Measurements from ENCODE around the gene SPPL3. TPM values are rescaled to one million over a fixed set of nuclear protein-coding genes. Genes with fewer than 3 reads are reported as not detected.
"Not testable (repeated sequence)": the region's sequence is repeated elsewhere in the genome, so short reads cannot be mapped to it uniquely, and the experiment has no call there.

Gene SPPL3
- total and polyA plus RNA-seq, 2 donors, result 10.9 to 22.4 TPM

- H3K27ac ChIP-seq (ENCODE audit: low read depth in 1 of 2, low read length in 1 of 2), result no peak overlapping the region
- H3K4me3 ChIP-seq (ENCODE audit: low read length in 2 of 2), result no peak overlapping the region
- H3K36me3 ChIP-seq (ENCODE audit: control insufficient read depth in 2 of 2, insufficient read depth in 2 of 2, low read length in 1 of 2), result no peaks in the 10 kb centered on the region
- no peak for DNase-seq (ENCODE audit: low read depth in 6 of 9, low spot score in 9 of 9)
- H3K27me3 ChIP-seq (ENCODE audit: control insufficient read depth in 2 of 2, insufficient read depth in 1 of 2, low read length in 1 of 2), result no peaks in the 10 kb centered on the region
- peaks cover 0 to 7% of the 10 kb centered on the region in 2 donors for H3K4me1 ChIP-seq (ENCODE audit: control insufficient read depth in 2 of 2, insufficient read depth in 2 of 2, low read length in 2 of 2)
- no peaks in the 10 kb centered on the region for H3K9me3 ChIP-seq (ENCODE audit: control insufficient read depth in 2 of 2, insufficient read depth in 1 of 2, low read length in 1 of 2)
- WGBS, result 86% methylated on average over 5 of the region's 5 CpGs
These were observed 5.6 kb upstream of the SPPL3 start for GRCh38 chr12:120909633-120910298.

DNA sequence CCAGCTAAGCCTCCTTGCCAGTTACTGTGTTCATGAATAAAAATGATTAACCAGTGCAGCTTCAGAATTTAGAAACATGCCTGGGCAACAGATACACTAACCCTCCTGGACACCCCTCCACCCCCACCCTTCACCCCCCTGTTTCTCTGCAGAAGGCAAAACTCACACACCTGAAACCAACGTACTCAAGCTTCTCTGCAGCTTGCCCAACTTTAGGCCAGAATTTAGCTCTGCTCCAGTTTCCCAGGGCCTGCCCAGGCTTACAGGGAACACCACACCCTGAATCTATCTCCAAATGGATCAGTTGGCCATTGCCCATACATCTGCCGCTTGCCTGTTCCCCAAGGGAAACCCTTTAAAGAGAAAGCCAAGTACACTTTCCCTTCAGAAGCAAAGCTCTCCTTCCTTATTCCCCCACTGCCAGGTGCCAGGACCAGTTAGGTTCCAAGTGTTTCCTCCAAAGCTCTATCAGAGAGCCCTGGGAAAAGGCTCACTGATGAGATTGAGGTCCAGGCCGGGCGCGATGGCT is 1.8 kb upstream of the SPPL3 start:
- H3K36me3 ChIP-seq (ENCODE audit: control insufficient read depth in 2 of 2, insufficient read depth in 2 of 2, low read length in 1 of 2), result peaks cover 0 to 1% of the 10 kb centered on the region in 2 donors
- no peak overlapping the region for H3K4me3 ChIP-seq (ENCODE audit: low read length in 2 of 2)
- H3K27ac ChIP-seq (ENCODE audit: low read depth in 1 of 2, low read length in 1 of 2), result peak overlapping the region in 1 of 2 donors; percentile 32
- peaks cover 6 to 27% of the 10 kb centered on the region in 2 donors for H3K4me1 ChIP-seq (ENCODE audit: control insufficient read depth in 2 of 2, insufficient read depth in 2 of 2, low read length in 2 of 2)
- no peak for DNase-seq (ENCODE audit: low read depth in 6 of 9, low spot score in 9 of 9)
- no peaks in the 10 kb centered on the region for H3K9me3 ChIP-seq (ENCODE audit: control insufficient read depth in 2 of 2, insufficient read depth in 1 of 2, low read length in 1 of 2)
- 95% methylated on average over 5 of the region's 5 CpGs for WGBS
- no peaks in the 10 kb centered on the region for H3K27me3 ChIP-seq (ENCODE audit: control insufficient read depth in 2 of 2, insufficient read depth in 1 of 2, low read length in 1 of 2)

GRCh38 chr12:120903412-120904196 is 554 bp downstream of the SPPL3 start:
- under 1% methylated on average over 85 of the region's 85 CpGs for WGBS
- DNase-seq (ENCODE audit: low read depth in 6 of 9, low spot score in 9 of 9), result peak in 6 of 9 donors; percentile 34 to 74 (median 50)

DNA sequence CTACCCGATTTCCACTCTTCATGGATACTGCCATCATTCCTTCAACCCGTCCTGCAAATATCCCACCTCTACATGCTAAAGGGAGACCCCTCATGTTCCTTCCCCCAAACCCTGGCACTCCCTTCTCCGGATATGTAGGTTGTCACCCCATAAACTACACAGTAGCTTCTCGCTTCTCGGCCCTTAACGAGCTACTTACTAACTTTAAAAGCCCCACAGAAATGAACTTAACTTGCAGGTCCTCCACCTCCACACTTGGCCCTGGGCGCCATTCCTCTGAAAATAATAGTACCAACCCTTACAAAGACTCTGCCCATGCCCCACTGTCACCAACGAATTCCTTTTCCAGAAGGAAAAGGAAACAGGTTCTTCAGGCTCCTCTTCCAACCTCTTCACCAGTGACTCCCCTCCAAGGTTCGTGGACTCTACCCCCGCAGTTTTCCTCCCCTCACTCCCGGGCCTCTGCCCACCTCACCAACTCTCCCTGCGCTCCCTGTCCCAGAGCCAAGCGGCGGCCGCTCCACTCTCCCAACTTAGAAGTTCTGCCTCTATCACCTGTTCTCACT is 1.2 kb downstream of the SPPL3 start:
- H3K4me3 ChIP-seq (ENCODE audit: low read length in 2 of 2), result peak overlapping the region; percentile 88 to 98
- DNase-seq (ENCODE audit: low read depth in 6 of 9, low spot score in 9 of 9), result peak in 2 of 9 donors; percentile 5 to 25
- H3K27me3 ChIP-seq (ENCODE audit: control insufficient read depth in 2 of 2, insufficient read depth in 1 of 2, low read length in 1 of 2), result no peaks in the 10 kb centered on the region
- H3K9me3 ChIP-seq (ENCODE audit: control insufficient read depth in 2 of 2, insufficient read depth in 1 of 2, low read length in 1 of 2), result no peaks in the 10 kb centered on the region
- H3K36me3 ChIP-seq (ENCODE audit: control insufficient read depth in 2 of 2, insufficient read depth in 2 of 2, low read length in 1 of 2), result peaks cover 6 to 14% of the 10 kb centered on the region in 2 donors
- peaks cover 6 to 27% of the 10 kb centered on the region in 2 donors for H3K4me1 ChIP-seq (ENCODE audit: control insufficient read depth in 2 of 2, insufficient read depth in 2 of 2, low read length in 2 of 2)
- peak overlapping the region; percentile 61 to 95 for H3K27ac ChIP-seq (ENCODE audit: low read depth in 1 of 2, low read length in 1 of 2)
- 4% methylated on average over 15 of the region's 15 CpGs for WGBS

More at GRCh38 chr12:120903412-120904196, 554 bp downstream of the SPPL3 start:
- Histone ChIP-seq H3K36me3 (ENCODE audit: control insufficient read depth in 2 of 2, insufficient read depth in 2 of 2, low read length in 1 of 2) (peaks cover 6 to 14% of the 10 kb centered on the region in 2 donors), H3K27ac (ENCODE audit: low read depth in 1 of 2, low read length in 1 of 2) (peak overlapping the region; percentile 61 to 95), H3K27me3 (ENCODE audit: control insufficient read depth in 2 of 2, insufficient read depth in 1 of 2, low read length in 1 of 2) (no peaks in the 10 kb centered on the region), H3K4me3 (ENCODE audit: low read length in 2 of 2) (peak overlapping the region; percentile 88 to 98), H3K4me1 (ENCODE audit: control insufficient read depth in 2 of 2, insufficient read depth in 2 of 2, low read length in 2 of 2) (peaks cover 6 to 27% of the 10 kb centered on the region in 2 donors), H3K9me3 (ENCODE audit: control insufficient read depth in 2 of 2, insufficient read depth in 1 of 2, low read length in 1 of 2) (no peaks in the 10 kb centered on the region)

- Histone ChIP-seq H3K9me3 (ENCODE audit: control insufficient read depth in 2 of 2, insufficient read depth in 1 of 2, low read length in 1 of 2) (no peaks in the 10 kb centered on the region), H3K36me3 (ENCODE audit: control insufficient read depth in 2 of 2, insufficient read depth in 2 of 2, low read length in 1 of 2) (peaks cover 6 to 14% of the 10 kb centered on the region in 2 donors), H3K4me3 (ENCODE audit: low read length in 2 of 2) (no peak overlapping the region), H3K27me3 (ENCODE audit: control insufficient read depth in 2 of 2, insufficient read depth in 1 of 2, low read length in 1 of 2) (no peaks in the 10 kb centered on the region), H3K4me1 (ENCODE audit: control insufficient read depth in 2 of 2, insufficient read depth in 2 of 2, low read length in 2 of 2) (peaks cover 6 to 24% of the 10 kb centered on the region in 2 donors), H3K27ac (ENCODE audit: low read depth in 1 of 2, low read length in 1 of 2) (no peak overlapping the region)
- 89% methylated on average over 4 of the region's 4 CpGs for WGBS
- no peak for DNase-seq (ENCODE audit: low read depth in 6 of 9, low spot score in 9 of 9)
These were observed 2.3 kb downstream of the SPPL3 start for GRCh38 chr12:120901818-120902217.

DNA sequence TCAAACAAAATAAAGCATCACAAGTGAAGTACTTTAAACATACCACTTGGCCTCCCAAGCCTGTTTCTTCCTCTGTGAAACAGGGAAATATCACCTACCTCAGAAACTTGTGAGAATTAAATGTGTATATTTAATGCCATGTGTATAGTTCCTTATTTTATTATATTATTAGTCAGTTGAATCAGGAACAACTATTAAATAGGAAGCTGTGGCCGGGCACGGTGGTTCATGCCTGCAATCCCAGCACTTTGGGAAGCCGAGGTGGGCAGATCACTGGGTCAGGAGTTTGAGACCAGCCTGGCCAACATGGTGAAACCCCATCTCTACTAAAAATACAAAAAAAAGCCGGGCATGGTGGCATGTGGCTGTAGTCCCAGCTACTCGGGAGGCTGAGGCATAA is 3.1 kb downstream of the SPPL3 start:
- H3K4me1 ChIP-seq (ENCODE audit: control insufficient read depth in 2 of 2, insufficient read depth in 2 of 2, low read length in 2 of 2), result peaks cover 6 to 24% of the 10 kb centered on the region in 2 donors
- DNase-seq (ENCODE audit: low read depth in 6 of 9, low spot score in 9 of 9); H3K27me3 ChIP-seq (ENCODE audit: control insufficient read depth in 2 of 2, insufficient read depth in 1 of 2, low read length in 1 of 2); H3K9me3 ChIP-seq (ENCODE audit: control insufficient read depth in 2 of 2, insufficient read depth in 1 of 2, low read length in 1 of 2); H3K27ac ChIP-seq (ENCODE audit: low read depth in 1 of 2, low read length in 1 of 2); H3K4me3 ChIP-seq (ENCODE audit: low read length in 2 of 2): not testable (repeated sequence)
- peaks cover 6 to 14% of the 10 kb centered on the region in 2 donors for H3K36me3 ChIP-seq (ENCODE audit: control insufficient read depth in 2 of 2, insufficient read depth in 2 of 2, low read length in 1 of 2)
- 96% methylated on average over 5 of the region's 5 CpGs for WGBS

DNA sequence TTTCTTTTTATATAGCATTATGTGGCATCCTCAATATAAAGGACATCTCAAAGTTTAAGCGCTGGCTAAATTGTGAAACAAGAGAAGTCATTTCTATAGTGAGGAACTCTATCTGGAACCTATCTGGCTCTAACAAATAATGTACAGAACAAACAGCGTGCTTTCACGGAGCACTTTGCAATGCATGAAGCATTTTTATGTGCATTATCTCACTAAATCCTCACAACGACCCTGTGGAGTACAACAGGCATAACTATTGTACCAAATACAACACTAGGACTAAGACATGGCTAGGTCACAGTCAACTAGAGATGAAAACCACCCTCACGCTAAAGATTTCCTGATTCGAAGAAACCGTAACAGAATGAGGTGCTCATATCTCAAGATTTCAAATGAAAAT is 8.6 kb downstream of the SPPL3 start:
- Histone ChIP-seq H3K27ac (ENCODE audit: low read depth in 1 of 2, low read length in 1 of 2) (peak overlapping the region in 1 of 2 donors; percentile 32), H3K9me3 (ENCODE audit: control insufficient read depth in 2 of 2, insufficient read depth in 1 of 2, low read length in 1 of 2) (no peaks in the 10 kb centered on the region), H3K27me3 (ENCODE audit: control insufficient read depth in 2 of 2, insufficient read depth in 1 of 2, low read length in 1 of 2) (no peaks in the 10 kb centered on the region), H3K4me3 (ENCODE audit: low read length in 2 of 2) (no peak overlapping the region), H3K4me1 (ENCODE audit: control insufficient read depth in 2 of 2, insufficient read depth in 2 of 2, low read length in 2 of 2) (peaks cover 2 to 28% of the 10 kb centered on the region in 2 donors), H3K36me3 (ENCODE audit: control insufficient read depth in 2 of 2, insufficient read depth in 2 of 2, low read length in 1 of 2) (peaks cover 4 to 19% of the 10 kb centered on the region in 2 donors)
- WGBS, result 94% methylated on average over 7 of the region's 7 CpGs
- no peak for DNase-seq (ENCODE audit: low read depth in 6 of 9, low spot score in 9 of 9)

GRCh38 chr12:120892265-120892664 is 11.9 kb downstream of the SPPL3 start:
- H3K4me3 ChIP-seq (ENCODE audit: low read length in 2 of 2), result no peak overlapping the region
- H3K27me3 ChIP-seq (ENCODE audit: control insufficient read depth in 2 of 2, insufficient read depth in 1 of 2, low read length in 1 of 2), result no peaks in the 10 kb centered on the region
- H3K27ac ChIP-seq (ENCODE audit: low read depth in 1 of 2, low read length in 1 of 2), result no peak overlapping the region
- H3K36me3 ChIP-seq (ENCODE audit: control insufficient read depth in 2 of 2, insufficient read depth in 2 of 2, low read length in 1 of 2), result peaks cover 0 to 10% of the 10 kb centered on the region in 2 donors
- H3K9me3 ChIP-seq (ENCODE audit: control insufficient read depth in 2 of 2, insufficient read depth in 1 of 2, low read length in 1 of 2), result no peaks in the 10 kb centered on the region
- DNase-seq (ENCODE audit: low read depth in 6 of 9, low spot score in 9 of 9), result no peak
- H3K4me1 ChIP-seq (ENCODE audit: control insufficient read depth in 2 of 2, insufficient read depth in 2 of 2, low read length in 2 of 2), result peaks cover 3 to 29% of the 10 kb centered on the region in 2 donors
- WGBS, result 41% methylated on average over 5 of the region's 5 CpGs

Measured in thymus (tissue), 11 donors.